ENCODE results near the gene CBY2.

- TF ChIP-seq, protein P1, sequence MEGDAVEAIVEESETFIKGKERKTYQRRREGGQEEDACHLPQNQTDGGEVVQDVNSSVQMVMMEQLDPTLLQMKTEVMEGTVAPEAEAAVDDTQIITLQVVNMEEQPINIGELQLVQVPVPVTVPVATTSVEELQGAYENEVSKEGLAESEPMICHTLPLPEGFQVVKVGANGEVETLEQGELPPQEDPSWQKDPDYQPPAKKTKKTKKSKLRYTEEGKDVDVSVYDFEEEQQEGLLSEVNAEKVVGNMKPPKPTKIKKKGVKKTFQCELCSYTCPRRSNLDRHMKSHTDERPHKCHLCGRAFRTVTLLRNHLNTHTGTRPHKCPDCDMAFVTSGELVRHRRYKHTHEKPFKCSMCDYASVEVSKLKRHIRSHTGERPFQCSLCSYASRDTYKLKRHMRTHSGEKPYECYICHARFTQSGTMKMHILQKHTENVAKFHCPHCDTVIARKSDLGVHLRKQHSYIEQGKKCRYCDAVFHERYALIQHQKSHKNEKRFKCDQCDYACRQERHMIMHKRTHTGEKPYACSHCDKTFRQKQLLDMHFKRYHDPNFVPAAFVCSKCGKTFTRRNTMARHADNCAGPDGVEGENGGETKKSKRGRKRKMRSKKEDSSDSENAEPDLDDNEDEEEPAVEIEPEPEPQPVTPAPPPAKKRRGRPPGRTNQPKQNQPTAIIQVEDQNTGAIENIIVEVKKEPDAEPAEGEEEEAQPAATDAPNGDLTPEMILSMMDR (IDR thresholded peaks at IDR 0.05; ENCODE audit: low read depth, low read length, poor library complexity, severe bottlenecking): no peak
- TF ChIP-seq EZH2phosphoT487 (IDR thresholded peaks at IDR 0.05; ENCODE audit: borderline replicate concordance, low read length): no peak
These were observed 40.0 kb upstream of the CBY2 start for GRCh38 chr13:45662162-45662561.

All from DOHH2 (cell line).